SK-N-SH (cell line): ENCODE data around the gene EPHB4. TPM values are rescaled to one million over a fixed set of nuclear protein-coding genes. Genes with fewer than 3 reads are reported as not detected.

Source experiments
- CTCF ChIA-PET: fragments of 300-600, 350-600 bp; formaldehyde crosslinking; extraction: SDS; loops from one replicate; lab custom pipeline; 2021; lab: Yijun Ruan, JAX
- POLR2A ChIA-PET: fragments of 350-600 bp; sonication (Branson Sonifier 250); formaldehyde crosslinking; extraction: SDS; loops from one replicate; lab custom pipeline; 2020; ENCODE audit warnings: antibody characterized with exemption, inconsistent platforms; lab: Yijun Ruan, JAX
- DNase-seq: peaks from one replicate; pipeline ENCODE4 v3.0.0; 2012
- H2AFZ ChIP-seq: fragments of 200-600 bp; sonication (generic); 2 replicates; pipeline ENCODE4 v1.8.1; 2016; ENCODE audit warnings: antibody characterized with exemption, mild to moderate bottlenecking, low read depth
- H3F3A ChIP-seq: fragments of 200-600 bp; sonication (generic); replicated peaks from 2 replicates; pipeline ENCODE3; 2016; ENCODE audit warnings: antibody characterized with exemption, mild to moderate bottlenecking; ENCODE audit not compliant: insufficient read depth
- H3K27ac ChIP-seq, 2 experiments: fragments of 200-500 bp in 1 of 2; fragments of 200-600 bp in 1 of 2; sonication (Bioruptor generic) in 1 of 2; sonication (generic), shearing (Covaris generic) in 1 of 2; 2 replicates each; pipeline versions ENCODE4 v1.5.1 to v1.6.1; 2014 to 2016; ENCODE audit warnings: low read depth in 2 of 2, inconsistent platforms in 1 of 2, low read length in 1 of 2, mild to moderate bottlenecking in 1 of 2, mixed read lengths in 1 of 2
- H3K27me3 ChIP-seq: fragments of 200-600 bp; sonication (generic), shearing (Covaris generic); 2 replicates; pipeline ENCODE4 v1.6.1; 2016; ENCODE audit warnings: mixed run types; ENCODE audit not compliant: insufficient read depth
- H3K36me3 ChIP-seq, 2 experiments: fragments of 200-500 bp in 1 of 2; fragments of 200-600 bp in 1 of 2; sonication (Bioruptor generic) in 1 of 2; sonication (generic) in 1 of 2; replicated peaks in 1 of 2; 2 replicates each; pipeline versions ENCODE3 to v1.5.1; 2014 to 2016; ENCODE audit warnings: low read length in 1 of 2, mild to moderate bottlenecking in 1 of 2; ENCODE audit not compliant: insufficient read depth in 2 of 2, control insufficient read depth in 1 of 2
- H3K4me1 ChIP-seq, 2 experiments: fragments of 200-500 bp in 1 of 2; fragments of 200-600 bp in 1 of 2; sonication (Bioruptor generic) in 1 of 2; sonication (generic), shearing (Covaris generic) in 1 of 2; 2 replicates each; pipeline versions ENCODE4 v1.5.1 to v1.6.1; 2014 to 2016; ENCODE audit warnings: low read depth in 1 of 2, low read length in 1 of 2, mixed run types in 1 of 2; ENCODE audit not compliant: insufficient read depth in 2 of 2, control insufficient read depth in 1 of 2
- H3K4me2 ChIP-seq: fragments of 200-600 bp; sonication (generic), shearing (Covaris generic); 2 replicates; pipeline ENCODE4 v1.6.1; 2017; ENCODE audit warnings: mixed run types
- H3K4me3 ChIP-seq, 2 experiments: fragments of 200-500 bp in 1 of 2; fragments of 200-600 bp in 1 of 2; sonication (Bioruptor generic) in 1 of 2; sonication (generic), shearing (Covaris generic) in 1 of 2; 2 replicates each; pipeline versions ENCODE4 v1.5.1 to v1.8.1; 2014 to 2016; ENCODE audit warnings: low read depth in 2 of 2, inconsistent platforms in 1 of 2, low read length in 1 of 2, mild to moderate bottlenecking in 1 of 2, mixed read lengths in 1 of 2, moderate library complexity in 1 of 2
- H3K79me2 ChIP-seq: fragments of 200-600 bp; sonication (generic); 2 replicates; pipeline ENCODE4 v1.8.1; 2017; ENCODE audit warnings: mild to moderate bottlenecking; ENCODE audit not compliant: insufficient read depth
- H3K9ac ChIP-seq: fragments of 200-600 bp; sonication (generic); 2 replicates; pipeline ENCODE4 v1.6.1; 2017; ENCODE audit warnings: mixed run types
- H3K9me2 ChIP-seq: fragments of 200-600 bp; sonication (generic); 2 replicates; pipeline ENCODE4 v1.6.1; 2017; ENCODE audit warnings: mixed run types
- H3K9me3 ChIP-seq: fragments of 200-600 bp; sonication (generic); 2 replicates; pipeline ENCODE4 v1.6.1; 2017; ENCODE audit warnings: mixed run types, mild to moderate bottlenecking, moderate library complexity
- H4K20me1 ChIP-seq: fragments of 200-600 bp; sonication (generic); 2 replicates; pipeline ENCODE4 v1.6.1; 2017; ENCODE audit warnings: mild to moderate bottlenecking, mixed run types; ENCODE audit not compliant: insufficient read depth
- CHD2 ChIP-seq: fragments of 150-350 bp; IDR thresholded peaks from 2 replicates; pipeline ENCODE4 v1.6.1; 2018; ENCODE audit warnings: low read length; ENCODE audit not compliant: partially characterized antibody
- CTCF ChIP-seq: fragments of 200-600 bp; sonication (generic); IDR thresholded peaks from 2 replicates; pipeline ENCODE4 v1.6.1; 2017; ENCODE audit warnings: antibody characterized with exemption, mild to moderate bottlenecking, moderate library complexity
- ELF1 ChIP-seq: IDR thresholded peaks from 2 replicates; pipeline ENCODE4 v1.4.0; 2012
- FOSL2 ChIP-seq: IDR thresholded peaks from 2 replicates; pipeline ENCODE4 v1.4.0; 2012; ENCODE audit warnings: low read depth, mild to moderate bottlenecking, moderate library complexity, borderline replicate concordance
- FOXJ3 ChIP-seq: sonication (generic); formaldehyde crosslinking; IDR thresholded peaks from 2 replicates; pipeline ENCODE4 v1.5.1; 2020; ENCODE audit warnings: mild to moderate bottlenecking, missing genetic modification reagents
- FOXM1 ChIP-seq: IDR thresholded peaks from 2 replicates; pipeline ENCODE4 v1.4.0; 2012; ENCODE audit warnings: low read depth, mild to moderate bottlenecking
- MAX ChIP-seq: IDR thresholded peaks from 2 replicates; pipeline ENCODE4 v1.4.0; 2012; ENCODE audit warnings: low read depth
- MXI1 ChIP-seq: IDR thresholded peaks from 2 replicates; pipeline ENCODE4 v1.6.1; 2012; ENCODE audit warnings: mild to moderate bottlenecking, low read depth, low read length, improper control_type of control experiment
- NRF1 ChIP-seq: IDR thresholded peaks from 2 replicates; pipeline ENCODE4 v1.6.1; 2012; ENCODE audit warnings: low read depth, mild to moderate bottlenecking, low read length
- PBX3 ChIP-seq: IDR thresholded peaks from 2 replicates; pipeline ENCODE4; 2012
- RAD21 ChIP-seq: IDR thresholded peaks from 2 replicates; pipeline ENCODE4 v1.6.1; 2012; ENCODE audit warnings: mild to moderate bottlenecking, low read length
- RCOR1 ChIP-seq: fragments of 150-350 bp; IDR thresholded peaks from 2 replicates; pipeline ENCODE4 v1.6.1; 2017; ENCODE audit warnings: antibody characterized with exemption, low read length
- RFX5 ChIP-seq: IDR thresholded peaks from 2 replicates; pipeline ENCODE4 v1.6.1; 2012; ENCODE audit warnings: mild to moderate bottlenecking, improper control_type of control experiment, low read length
- RXRA ChIP-seq: IDR thresholded peaks from 2 replicates; pipeline ENCODE4 v1.4.0; 2012; ENCODE audit warnings: low read depth, mild to moderate bottlenecking, borderline replicate concordance
- SIN3A ChIP-seq: IDR thresholded peaks from 2 replicates; pipeline ENCODE4 v1.6.1; 2012; ENCODE audit warnings: low read depth, mild to moderate bottlenecking, low read length, moderate library complexity, borderline replicate concordance
- SMC3 ChIP-seq: IDR thresholded peaks from 2 replicates; pipeline ENCODE4 v1.6.1; 2012; ENCODE audit warnings: low read depth, low read length, improper control_type of control experiment
- TAF1 ChIP-seq: IDR thresholded peaks from 2 replicates; pipeline ENCODE4 v1.6.1; 2012; ENCODE audit warnings: low read depth, mild to moderate bottlenecking, low read length, moderate library complexity, borderline replicate concordance
- TEAD4 ChIP-seq: IDR thresholded peaks from 2 replicates; pipeline ENCODE4 v1.4.0; 2012; ENCODE audit warnings: mild to moderate bottlenecking, borderline replicate concordance; ENCODE audit not compliant: insufficient read depth
- USF1 ChIP-seq: IDR thresholded peaks from 2 replicates; pipeline ENCODE4 v1.4.0; 2012; ENCODE audit warnings: low read depth, borderline replicate concordance
- USF2 ChIP-seq: fragments of 150-350 bp; IDR thresholded peaks from 2 replicates; pipeline ENCODE4 v1.6.1; 2017; ENCODE audit warnings: antibody characterized with exemption, low read length, low read depth, borderline replicate concordance
- YY1 ChIP-seq: IDR thresholded peaks from 2 replicates; pipeline ENCODE4 v1.4.0; 2012; ENCODE audit warnings: low read depth, mild to moderate bottlenecking
- WGBS: methylation state at CpG from one replicate; pipeline ENCODE4 v1.1.6; 2017; ENCODE audit warnings: low lambda C conversion rate; 5-methylcytosine and 5-hydroxymethylcytosine counted together
- polyA plus RNA-seq, 3 experiments: library from polyadenylated mRNA; depleted of rRNA; stranded (reverse); fragments of >200 nt; gene quantifications; 2 replicates each; pipeline ENCODE4 v1.2.3, GENCODE V29; 2012

Gene EPHB4
- polyA plus RNA-seq, 1 of the 3 experiments (the other 2 are of a cell fraction), result 64.4 TPM

- H3K27ac ChIP-seq, result no peak overlapping the region
- H3K4me2 ChIP-seq, result no peak overlapping the region
- H3K9ac ChIP-seq, result no peak overlapping the region
- TF ChIP-seq YY1 (no peak), ELF1 (no peak), USF2 (no peak), FOSL2 (no peak), FOXJ3 (CRISPR knock-in tag) (no peak), RCOR1 (no peak), RXRA (no peak), NRF1 (no peak), CHD2 (no peak)
- H3K9me3 ChIP-seq, result no peaks in the 10 kb centered on the region
- peaks cover 23 to 35% of the 10 kb centered on the region in 2 experiments for H3K36me3 ChIP-seq
- H3K4me1 ChIP-seq, result peaks cover 6 to 20% of the 10 kb centered on the region in 2 experiments; a peak in 2 of 4 replicates
- H3K27me3 ChIP-seq, result no peaks in the 10 kb centered on the region
- no peak overlapping the region for H3K4me3 ChIP-seq
- no peak overlapping the region for H2AFZ ChIP-seq
- 93% methylated on average over 36 of the region's 43 CpGs for WGBS
- H3K9me2 ChIP-seq, result no peaks in the 10 kb centered on the region
- ChIA-PET CTCF (interaction anchor here (1.4 to 17.1 kb wide), 4 partner anchors 12 to 54 kb away, joined by 4 to 220 read pairs (median 6); no protein-coding TSS in a partner anchor), POLR2A (interaction anchor here (0.6 to 0.7 kb wide), 2 partner anchors 9 to 16 kb away, joined by 3 to 4 read pairs; no protein-coding TSS in a partner anchor)
- peaks cover 30% of the 10 kb centered on the region for H3K79me2 ChIP-seq
- H3F3A ChIP-seq, result peaks cover 5% of the 10 kb centered on the region
- no peak for DNase-seq
- peaks cover 22% of the 10 kb centered on the region for H4K20me1 ChIP-seq
Measured at GRCh38 chr7:100822236-100823139, 4.8 kb downstream of the EPHB4 start.

GRCh38 chr7:100819586-100819985 lies 7.7 kb downstream of the EPHB4 start:
- peaks cover 23 to 54% of the 10 kb centered on the region in 2 experiments for H3K36me3 ChIP-seq
- TF ChIP-seq ELF1, result no peak
- TF ChIP-seq CHD2, result no peak
- no peak for TF ChIP-seq SMC3
- TF ChIP-seq USF1, result no peak
- no peak for TF ChIP-seq RXRA
- TF ChIP-seq TAF1, result no peak
- TF ChIP-seq RFX5, result no peak
- TF ChIP-seq NRF1, result no peak
- no peak for TF ChIP-seq TEAD4
- no peak for TF ChIP-seq YY1
- no peak for TF ChIP-seq SIN3A
- TF ChIP-seq MXI1, result no peak
- TF ChIP-seq CTCF, result no peak
- TF ChIP-seq FOSL2, result no peak
- no peak for TF ChIP-seq MAX
- TF ChIP-seq FOXM1, result no peak
- TF ChIP-seq PBX3, result no peak
- TF ChIP-seq RAD21, result no peak

More at GRCh38 chr7:100819586-100819985, 7.7 kb downstream of the EPHB4 start:
- H3K9me3 ChIP-seq, result no peaks in the 10 kb centered on the region
- H3K4me3 ChIP-seq, result no peak overlapping the region
- no peak overlapping the region for H3K27ac ChIP-seq
- H3K79me2 ChIP-seq, result peaks cover 6% of the 10 kb centered on the region
- no peak overlapping the region for H3K4me2 ChIP-seq
- H3K27me3 ChIP-seq, result no peaks in the 10 kb centered on the region
- H3K4me1 ChIP-seq, result peaks cover 0 to 1% of the 10 kb centered on the region in 2 experiments; a peak in 1 of 4 replicates
- CTCF ChIA-PET, result interaction anchor here (1.4 to 11.8 kb wide), 2 partner anchors 18 to 114 kb away, joined by 4 to 84 read pairs; partner anchors contain the start of gene POP7
- H3K9ac ChIP-seq, result no peak overlapping the region
- peaks cover 7% of the 10 kb centered on the region for H4K20me1 ChIP-seq
- H2AFZ ChIP-seq, result no peak overlapping the region
- no peaks in the 10 kb centered on the region for H3F3A ChIP-seq
- WGBS, result 98% methylated on average over 21 of the region's 23 CpGs
- no peaks in the 10 kb centered on the region for H3K9me2 ChIP-seq
- POLR2A ChIA-PET, result no interaction called here
- peak; percentile 42 for DNase-seq
